NCI-H1092 treated with DMSO at 0.1 percent for 48 hours (cell line): ENCODE data around the gene ZMIZ1.
A peak's percentile ranks its signal among the peaks of the same experiment; 100 is the strongest.
"Not testable (repeated sequence)": the region's sequence is repeated elsewhere in the genome, so short reads cannot be mapped to it uniquely, and the experiment has no call there.

Experiments used
- DNase-seq: peaks from one replicate; lab custom pipeline; 2025; lab: John Stamatoyannopoulos, UW

Gene ZMIZ1

DNA sequence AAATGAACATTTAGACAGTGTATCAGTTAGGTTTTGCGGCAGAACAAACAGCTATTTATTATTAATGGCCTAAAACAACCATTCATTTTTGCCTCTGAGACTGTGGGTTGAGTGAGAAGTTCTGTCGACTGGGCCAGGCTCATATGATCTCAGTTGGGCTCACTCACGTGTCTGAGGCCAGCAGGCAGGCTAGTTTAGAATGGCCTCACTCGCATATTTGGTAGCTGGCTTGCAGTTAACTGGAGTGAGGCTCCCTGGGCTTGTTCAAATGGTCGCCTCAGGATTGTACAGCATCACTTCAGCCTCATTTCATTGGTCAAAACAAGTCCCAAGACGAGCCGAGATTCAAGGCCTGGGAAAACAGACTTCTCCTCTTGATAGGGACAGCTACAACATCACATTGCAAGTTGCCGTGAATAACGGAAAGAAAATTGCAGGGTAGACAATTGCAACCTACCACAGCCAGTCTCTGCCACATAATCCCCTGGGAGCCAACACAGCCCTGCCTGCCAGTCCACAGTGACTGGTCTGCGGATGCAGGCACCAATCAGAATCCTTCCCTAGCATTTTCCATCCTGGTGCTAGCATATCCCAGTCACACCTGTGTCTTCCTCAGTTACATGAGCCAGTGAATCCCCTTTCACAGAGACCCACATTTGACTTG lies 255.4 kb downstream of the ZMIZ1 start:
- DNase-seq = no peak

DNA sequence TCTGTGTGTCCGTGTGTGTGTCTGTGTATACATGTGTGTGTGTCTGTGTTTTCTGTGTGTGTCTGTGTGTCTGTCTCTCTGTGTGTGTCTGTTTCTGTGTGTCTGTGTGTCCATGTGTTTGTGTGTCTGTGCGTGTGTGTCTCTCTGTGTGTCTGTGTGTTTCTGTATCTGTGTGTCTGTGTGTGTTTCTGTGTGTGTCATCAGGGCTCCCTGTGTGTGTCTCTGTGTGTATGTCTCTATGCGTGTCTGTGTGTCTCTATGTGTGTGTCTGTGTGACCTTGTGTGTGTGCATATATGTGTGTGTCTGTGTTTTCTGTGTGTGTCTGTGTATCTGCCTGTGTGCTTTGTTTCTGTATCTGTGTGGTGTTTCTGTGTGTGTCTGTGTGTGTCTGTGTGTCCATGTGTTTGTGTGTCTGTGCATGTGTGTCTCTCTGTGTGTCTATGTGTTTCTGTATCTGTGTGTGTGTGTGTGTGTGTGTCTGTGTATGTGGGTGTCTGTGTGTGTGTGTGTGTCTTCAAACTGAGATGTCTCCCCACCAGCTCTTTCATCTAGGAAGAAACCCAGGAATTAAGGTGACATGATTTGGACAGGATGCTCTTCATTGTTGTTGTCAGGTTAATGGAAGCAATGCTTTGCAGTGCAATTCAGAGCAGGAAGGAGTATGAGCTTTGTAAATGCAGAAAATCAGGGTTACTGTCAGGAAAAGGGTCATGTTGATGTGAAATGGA lies 257.8 kb downstream of the ZMIZ1 start:
- DNase-seq = no peak

DNA sequence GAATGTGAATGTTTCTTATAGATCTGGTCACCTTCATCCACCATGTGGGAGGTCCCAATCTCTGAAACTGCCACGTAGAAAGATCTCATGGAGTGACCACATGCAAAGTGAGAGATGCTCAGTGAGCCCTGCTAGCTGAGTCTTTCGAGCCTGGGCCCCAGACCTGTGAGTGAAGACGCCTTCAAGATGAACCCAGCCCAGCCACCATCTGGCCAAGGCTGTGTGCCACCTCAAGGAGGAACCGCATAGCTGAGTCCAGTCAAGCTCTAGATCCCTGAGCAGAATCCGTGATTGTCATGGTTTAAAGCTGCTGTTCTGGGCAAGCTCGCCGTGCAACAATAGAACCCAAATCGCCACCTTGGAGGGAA lies 258.3 kb downstream of the ZMIZ1 start:
- no peak for DNase-seq

DNA sequence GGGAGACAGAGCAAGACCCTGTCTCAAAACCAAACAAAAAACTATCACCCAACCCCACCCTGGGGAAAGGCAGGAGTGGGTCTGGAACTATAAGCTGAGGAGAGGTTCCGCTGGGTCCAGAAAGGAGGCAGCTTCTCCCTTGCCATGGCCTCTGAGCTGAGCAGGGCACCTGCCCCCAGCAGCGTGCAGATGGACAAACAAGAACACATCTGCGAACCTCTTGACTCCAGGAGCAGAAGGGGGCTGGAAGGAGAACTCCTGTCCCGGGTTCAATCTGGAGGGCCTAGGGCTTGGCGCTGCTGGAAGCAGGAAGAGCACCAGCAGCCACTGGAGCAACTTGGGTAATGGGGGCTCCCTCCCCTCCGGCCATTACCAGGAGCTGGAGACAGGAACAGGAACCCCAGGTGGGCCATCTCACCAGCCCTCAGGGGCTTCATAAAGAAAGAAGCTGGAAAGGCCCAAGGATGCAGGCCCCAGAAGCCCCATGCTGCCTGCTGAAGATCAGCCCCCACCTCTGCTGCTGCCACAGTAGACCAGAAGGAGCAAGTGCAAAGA lies 259.5 kb downstream of the ZMIZ1 start:
- DNase-seq = no peak

DNA sequence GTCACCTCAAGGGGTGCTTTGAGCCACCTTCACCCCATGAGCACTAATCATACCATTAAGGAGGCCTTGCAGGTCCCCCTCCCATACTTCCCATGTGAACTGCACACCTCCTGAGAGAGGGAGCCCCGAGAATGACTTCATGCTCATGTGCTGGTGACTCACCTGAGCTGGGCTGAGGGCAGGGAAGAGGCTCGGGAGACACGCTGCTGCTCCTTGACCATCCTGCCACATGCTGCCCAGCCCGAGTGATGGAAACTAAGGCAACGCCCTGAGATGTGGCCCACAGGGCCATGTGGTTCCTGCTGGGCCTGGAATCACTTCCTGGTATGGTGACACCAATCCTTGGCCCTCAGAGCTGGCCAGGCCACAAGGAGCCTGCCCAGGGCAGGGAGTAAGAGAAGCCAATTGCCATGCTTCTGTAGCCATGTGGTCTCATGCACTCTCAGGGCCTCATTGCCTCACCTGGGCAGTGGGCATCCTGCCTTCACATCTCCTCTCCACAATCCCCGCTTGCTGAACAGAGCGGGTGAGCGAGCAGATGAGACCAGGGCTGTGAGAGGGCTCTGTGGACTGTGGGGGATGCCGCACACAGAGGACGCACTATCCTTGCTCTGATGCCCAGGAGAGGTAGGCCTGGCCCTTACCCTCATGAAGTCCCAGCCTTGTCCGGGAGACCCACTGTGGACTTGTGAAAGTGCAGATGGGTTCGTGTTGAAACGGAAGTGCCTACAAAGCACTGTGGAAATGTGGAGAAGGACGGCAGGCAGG lies 260.2 kb downstream of the ZMIZ1 start:
- DNase-seq = no peak

DNA sequence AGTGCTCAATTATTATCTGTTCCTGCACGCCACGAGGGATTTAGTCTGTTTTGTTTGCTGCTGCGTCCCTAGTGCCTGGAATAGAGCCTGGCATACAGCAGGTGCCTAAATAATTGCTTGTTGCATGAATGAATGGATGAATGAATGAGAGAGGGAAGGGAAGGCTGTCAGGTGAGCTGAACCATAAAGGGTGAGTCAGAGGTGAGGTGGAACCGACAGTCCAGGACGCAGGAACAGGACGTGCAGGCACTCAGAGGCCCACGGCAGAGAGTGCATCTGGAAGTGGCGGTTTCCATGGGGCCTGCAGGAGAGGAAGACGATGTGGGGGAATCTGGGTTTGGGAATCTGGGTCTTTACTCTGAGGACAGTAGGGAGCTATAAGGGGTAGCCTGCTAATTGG lies 260.8 kb downstream of the ZMIZ1 start:
- DNase-seq = no peak

DNA sequence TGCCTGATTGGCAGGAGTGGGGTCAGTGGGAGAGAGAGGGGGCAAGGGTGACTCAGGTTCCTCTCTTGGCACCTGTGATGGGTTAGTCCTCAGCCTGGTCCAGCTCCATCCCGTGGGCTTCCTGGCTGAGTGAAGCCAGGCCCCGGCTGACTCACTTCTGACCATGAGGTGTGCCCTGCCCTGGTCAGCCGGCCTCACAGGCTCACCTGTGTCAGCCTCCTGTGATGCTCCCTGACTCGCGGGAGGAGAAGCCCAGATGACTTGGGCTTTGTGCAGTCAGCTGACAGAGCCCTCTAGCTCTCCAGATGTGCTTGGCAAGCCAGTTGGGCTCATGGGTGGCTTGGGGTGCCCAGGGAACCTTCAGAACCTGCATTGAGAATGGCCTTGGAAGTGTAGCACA lies 262.5 kb downstream of the ZMIZ1 start:
- DNase-seq = no peak

DNA sequence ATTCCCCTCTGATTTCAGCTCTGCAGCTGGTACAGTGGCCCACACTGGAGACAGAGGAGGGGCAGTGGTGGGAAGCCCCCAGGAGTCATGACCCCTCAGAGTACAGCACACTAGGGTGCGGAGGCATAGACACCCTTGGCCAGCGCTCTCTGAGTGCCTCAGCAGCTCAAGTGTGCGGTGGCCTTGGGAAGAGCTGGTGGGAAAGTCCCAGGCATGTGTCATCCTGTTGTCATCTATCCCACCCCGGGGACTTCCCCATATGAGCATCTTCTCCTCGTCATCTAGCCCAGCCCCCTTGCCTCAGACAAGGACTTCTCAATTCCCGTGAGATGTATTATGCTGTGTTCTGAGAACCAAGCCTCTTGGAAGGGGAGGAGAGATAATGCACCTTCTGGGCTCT lies 262.9 kb downstream of the ZMIZ1 start:
- no peak for DNase-seq

DNA sequence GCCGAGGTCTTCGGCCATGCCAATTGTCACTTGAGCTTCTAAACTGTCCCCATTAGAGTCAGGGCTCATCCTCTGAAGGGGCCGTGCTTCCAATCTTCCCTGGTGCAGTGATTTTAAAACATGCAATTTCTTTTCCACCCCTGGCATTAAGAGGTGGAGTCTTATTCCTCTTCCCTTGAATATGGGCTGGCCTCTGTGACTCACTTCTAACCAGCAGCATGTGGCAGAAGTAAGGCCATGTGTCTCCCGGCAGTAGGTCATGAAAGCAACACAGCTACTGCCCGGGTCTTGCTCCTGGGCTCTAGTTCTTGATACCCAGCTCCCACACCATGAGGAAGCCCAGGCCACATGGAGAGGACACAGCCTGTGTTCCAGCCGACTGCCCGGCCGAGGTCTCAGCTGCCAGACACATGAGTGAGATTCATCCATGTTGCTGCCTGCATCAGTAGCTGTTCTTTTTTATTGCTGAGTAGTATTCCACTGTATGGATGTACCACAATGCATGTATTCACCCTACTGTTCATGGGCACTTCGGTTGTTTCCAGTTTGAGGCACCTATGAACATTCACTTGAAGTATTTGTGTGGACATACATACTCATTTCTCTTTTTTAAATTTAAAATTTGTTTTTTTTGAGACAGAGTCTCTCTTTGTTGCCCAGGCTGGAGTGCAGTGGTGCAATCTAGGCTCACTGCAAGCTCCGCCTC lies 264.0 kb downstream of the ZMIZ1 start:
- DNase-seq = not testable (repeated sequence)

DNA sequence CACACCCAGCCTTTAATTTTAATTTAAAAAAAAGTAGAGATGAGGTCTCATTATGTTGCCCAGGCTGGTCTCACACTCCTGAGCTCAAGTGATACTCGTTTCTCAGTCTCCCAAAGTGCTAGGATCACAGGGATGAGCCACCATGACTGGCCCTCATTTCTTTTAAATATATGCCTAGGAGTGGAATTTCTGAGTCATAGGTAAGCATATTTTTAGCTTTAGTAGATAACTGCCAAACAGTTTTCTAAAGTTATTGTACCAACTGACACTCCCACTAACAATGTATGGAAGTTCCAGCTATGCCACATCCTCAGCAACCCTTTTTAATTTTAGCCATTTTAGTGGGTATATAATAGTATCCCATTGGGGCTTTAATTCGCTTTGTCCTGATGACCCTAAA lies 264.7 kb downstream of the ZMIZ1 start:
- DNase-seq = no peak

DNA sequence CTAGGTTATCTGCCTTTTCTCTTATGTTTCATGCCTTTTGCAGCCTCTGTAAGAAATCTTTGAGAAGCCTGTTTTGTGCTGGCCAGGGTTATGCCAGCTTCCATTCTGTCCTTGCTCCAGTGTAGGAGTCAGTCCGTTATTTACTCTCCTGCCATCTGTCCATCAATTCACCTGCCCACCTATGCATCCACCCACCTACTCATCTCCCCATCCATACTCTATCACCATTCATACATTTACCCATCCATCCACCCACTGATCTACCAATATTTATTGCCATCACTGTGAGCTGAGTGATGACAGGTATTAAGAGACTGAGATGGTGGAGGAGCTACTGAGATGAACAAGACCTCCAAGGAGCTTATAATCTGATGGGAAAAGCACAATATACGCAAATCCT lies 265.8 kb downstream of the ZMIZ1 start:
- DNase-seq = no peak

DNA sequence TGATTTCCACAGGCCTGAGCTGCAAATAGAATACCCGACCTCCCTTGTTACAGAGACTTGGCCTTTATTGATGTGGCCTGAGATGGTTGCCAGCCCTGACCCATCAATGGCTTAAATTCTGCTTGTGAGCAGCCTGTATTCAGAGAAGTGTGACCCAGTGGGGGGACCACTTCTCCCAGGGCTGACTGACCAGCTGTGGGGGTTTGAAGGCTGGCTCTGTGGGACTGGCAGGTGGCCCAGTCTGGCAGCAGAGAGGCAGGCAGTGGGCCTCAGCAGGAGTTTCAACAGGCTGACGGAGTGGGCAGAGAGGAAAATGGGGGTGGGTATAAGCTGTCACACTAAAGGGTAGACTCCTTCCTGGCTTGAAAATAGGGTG lies 266.3 kb downstream of the ZMIZ1 start:
- peak; percentile 32 for DNase-seq

DNA sequence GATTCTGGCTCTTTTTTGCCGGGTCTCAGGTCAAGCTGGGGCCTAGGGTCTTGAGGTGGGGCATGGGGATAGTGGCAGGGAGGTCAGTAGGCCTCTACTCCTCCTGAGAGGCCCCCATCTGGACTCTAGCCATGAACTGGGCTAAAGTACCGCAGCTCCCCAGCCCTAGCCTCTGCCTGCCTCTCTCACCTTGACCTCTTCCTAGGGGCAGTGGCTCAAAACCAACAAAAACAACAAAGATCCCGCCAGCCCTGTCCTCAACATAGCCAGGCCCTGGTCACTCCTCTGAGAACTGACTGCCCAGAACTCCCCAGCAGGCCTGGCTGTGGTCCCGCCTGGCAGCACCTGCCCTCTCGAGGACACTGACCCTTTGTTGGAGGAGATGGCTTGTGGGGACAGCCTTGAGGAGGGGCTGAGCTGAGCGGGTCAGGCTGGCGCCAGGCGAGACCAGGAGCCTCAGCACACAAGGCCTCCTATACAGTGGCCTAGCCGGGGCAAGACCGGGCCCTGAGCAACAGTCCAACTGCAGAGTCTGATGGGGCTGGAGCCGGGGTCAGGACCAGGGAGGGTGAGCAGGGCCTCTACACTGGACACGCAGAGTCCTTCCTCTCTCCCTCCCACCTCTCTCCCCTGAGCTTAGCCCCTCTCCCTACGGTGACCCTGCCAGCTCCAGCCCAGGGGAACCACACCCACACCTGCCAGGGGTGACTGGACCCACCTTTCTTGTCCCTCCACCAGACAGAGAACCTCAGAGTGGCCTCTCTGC lies 266.9 kb downstream of the ZMIZ1 start:
- DNase-seq = no peak

DNA sequence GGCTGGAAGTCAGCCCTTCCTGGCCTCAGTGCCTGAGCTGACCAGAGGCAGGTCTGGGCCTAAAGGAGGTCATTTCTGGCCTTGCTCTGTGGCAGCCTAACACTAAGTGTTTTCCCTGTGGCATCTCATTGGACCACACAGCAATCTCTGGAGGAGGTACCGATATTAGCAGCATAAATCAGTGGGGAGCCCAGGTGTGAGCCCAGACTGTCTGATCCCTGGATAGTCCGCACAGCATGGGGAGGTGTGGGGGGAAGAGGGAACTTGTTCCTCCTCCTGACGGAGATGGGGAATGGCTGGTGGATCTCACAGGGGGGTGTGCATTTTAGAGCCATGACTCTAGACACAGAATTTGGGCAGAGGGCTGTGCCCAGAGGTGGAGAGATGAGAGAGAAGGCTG lies 267.5 kb downstream of the ZMIZ1 start:
- no peak for DNase-seq

DNA sequence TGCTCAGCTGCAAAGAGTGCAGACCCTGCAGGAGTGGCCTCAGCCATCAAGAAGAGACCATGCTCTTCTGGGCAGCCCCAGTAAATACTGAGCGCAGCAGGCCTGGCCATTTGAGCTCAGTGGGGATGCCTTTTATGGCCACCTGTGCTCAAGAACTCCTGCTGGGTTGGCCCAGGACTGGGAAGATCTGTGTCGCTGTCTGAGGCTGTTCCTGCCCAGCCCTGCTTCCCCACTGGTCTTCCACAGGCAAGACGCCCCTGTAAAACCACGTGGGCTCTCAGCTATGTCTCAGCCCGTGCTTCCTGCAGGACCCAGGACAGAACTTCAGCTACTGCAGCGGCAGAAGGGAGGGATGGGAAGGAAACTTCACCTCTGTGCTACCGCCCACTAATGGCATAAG lies 268.0 kb downstream of the ZMIZ1 start:
- peak; percentile 22 for DNase-seq

DNA sequence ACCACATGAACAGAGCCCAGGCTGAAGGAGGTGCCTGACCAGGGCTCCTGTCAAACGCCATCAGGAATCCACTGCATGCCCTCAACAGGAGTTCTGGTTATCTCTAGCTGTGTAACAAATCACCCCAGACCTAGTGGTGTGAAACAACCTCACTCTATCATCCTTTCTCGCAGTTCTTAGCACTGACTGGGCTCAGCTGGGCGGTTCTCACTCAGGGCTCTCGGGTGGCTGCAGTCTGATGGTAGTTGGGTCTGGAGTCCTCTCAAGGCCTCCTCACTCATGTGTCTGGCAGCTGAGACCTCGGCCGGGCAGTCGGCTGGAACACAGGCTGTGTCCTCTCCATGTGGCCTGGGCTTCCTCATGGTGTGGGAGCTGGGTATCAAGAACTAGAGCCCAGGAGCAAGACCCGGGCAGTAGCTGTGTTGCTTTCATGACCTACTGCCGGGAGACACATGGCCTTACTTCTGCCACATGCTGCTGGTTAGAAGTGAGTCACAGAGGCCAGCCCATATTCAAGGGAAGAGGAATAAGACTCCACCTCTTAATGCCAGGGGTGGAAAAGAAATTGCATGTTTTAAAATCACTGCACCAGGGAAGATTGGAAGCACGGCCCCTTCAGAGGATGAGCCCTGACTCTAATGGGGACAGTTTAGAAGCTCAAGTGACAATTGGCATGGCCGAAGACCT lies 269.2 kb downstream of the ZMIZ1 start:
- not testable (repeated sequence) for DNase-seq

DNA sequence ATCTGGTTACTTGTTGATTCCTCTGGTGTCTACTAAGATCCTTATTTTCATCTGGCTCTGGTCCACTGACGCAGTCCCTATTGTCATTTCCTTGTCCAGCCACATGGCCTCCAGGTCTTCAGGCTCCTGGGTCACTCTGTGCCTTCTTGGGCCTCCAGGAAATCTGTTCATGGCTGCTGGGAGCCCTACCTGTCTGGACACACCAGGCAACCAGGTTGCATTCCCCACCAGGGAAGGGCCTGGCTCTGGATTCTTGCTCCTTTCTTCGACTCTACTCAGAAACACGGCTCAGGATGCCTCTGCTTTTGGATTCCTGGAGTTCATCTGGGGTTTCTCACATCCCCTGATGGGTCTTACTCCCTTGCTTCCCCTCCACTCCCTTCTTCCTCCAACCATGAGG lies 270.5 kb downstream of the ZMIZ1 start:
- no peak for DNase-seq

DNA sequence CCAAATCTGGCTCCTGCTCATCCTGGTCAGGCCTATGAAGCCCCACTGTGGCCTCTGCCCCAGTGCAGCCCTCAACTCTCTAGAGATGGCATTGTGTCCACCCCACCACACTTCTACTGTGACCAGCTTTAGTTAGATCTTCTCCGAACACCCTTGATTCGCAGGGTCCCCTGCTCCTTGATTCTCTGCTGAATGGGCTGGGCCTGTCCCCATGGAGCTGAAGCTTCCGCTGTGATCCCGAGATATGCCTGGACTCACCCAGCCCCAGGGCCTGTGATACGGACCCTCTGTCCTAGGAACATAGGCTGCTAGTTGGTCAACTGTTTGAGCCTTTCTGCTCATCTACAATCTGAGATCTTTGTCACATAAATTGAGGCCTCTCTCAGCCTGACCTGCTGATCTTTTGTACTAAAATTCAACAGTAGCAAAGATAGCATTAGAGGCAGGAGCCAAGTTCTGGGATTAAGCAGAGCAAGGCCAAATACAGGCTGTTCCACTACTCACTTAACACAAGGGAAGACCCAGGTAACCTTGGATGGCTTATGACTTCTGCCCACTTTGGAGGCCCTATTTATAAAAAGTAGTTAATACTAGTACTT lies 272.0 kb downstream of the ZMIZ1 start:
- no peak for DNase-seq

DNA sequence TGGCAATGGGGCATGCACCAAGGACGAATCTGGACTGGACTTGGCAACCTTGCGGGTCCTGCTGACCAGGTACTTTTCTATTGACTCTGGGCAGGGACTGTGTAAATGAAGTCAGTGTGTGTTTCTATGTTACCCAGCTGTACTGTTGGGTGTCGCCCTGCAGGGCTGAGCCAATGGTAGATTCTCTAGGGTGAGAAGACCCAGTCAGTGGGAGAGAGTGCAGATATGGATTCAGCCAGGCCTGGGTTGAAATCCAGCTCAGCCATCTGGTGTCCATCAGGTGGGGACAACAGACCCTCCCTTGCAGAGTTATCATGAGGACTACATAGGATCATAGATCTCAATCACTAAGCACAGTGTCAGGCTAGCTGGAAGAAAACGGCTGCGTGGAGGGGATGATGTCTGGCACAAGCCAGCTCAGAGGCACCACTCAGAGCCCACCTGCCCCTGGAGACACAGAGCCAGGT lies 273.6 kb downstream of the ZMIZ1 start:
- DNase-seq = no peak

DNA sequence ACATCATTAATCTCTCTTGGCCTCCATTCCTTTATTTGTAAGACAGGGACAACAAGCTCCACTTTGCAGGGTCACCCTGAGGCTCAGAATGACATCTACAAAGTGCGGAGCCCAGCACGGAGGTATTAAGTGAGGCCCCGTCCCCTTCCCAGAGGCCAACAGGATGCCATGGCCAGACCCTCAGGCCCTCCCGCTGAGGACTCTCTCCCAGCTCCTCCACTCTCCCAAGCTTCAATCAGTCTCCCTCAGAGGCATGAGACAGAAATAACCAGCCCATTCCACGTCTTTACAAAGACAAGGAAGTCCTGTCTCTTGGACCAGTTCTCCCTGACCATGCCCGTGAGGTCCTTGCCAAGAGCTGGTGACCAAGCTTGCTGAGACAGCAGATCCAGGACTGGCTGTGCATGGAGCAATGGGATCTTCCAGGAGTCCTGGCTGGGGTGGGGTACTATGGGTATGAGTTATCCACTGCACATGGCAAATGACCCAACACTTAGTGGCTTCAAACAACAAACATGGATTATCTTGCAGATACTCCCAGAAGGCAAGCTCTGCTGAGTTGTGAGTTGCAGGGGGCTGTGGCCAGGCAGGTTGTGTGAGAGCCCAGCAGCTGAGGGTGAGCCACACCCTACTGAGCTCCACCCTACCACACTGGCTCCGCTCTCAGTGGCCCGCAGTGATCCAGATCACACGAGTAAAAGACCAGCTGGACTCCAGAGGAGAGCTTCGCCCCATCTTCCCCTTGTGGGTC lies 274.2 kb downstream of the ZMIZ1 start:
- DNase-seq = no peak
